ENCODE data around the gene EYS. TPM values are rescaled to one million over a fixed set of nuclear protein-coding genes. Genes with fewer than 3 reads are reported as not detected.

EYS gene
- total and polyA plus RNA-seq, 9 of the 15 experiments (the other 6 are each of a cell fraction or from before 2014, with no cell fraction given): 0.03 to 0.36 (median 0.10) TPM; not detected in 2

DNA sequence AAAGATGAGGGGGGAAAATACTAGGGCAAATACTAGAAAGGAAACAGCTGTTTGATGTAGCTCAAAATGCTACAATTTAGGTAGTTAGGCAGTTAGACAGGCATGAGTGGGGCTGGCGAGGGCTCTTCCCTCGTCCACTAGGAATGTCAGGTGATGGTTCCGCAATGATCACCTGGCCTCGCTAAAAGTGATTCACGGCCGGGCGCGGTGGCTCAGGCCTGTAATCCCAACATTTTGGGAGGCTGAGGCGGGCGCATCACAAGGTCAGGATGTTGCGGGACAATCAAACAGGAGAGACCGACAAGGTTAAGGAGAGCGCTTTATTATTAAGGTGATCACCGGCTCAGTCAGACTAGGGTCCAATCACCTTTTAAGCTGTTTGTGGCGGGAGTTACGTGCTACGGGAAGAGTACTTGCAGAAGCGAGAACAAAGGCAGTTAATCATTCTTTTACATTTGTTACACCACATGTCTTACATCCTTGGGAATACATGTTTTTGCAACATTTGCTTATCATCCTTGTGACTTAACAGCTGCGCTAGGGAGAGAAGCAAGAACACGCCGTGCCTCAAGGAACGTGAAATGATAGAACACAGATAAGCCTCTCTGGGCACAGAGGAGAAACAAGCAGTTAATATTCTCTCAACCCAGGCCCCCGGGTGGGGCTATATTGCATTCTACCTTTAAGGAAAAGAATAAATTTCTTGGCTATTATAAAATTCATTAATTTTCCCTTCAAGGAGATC lies 1025.4 kb downstream of the EYS start:
- Histone ChIP-seq H3K4me3 (no peak overlapping the region), H3K36me3 (ENCODE audit: control insufficient read depth, insufficient read depth, low read length) (no peaks in the 10 kb centered on the region), H3K4me2 (ENCODE audit: insufficient read depth, low read length) (no peak overlapping the region), H3K9me3 (replicated peaks; ENCODE audit: control insufficient read depth, insufficient read depth, low read depth, low read length) (no peaks in the 10 kb centered on the region), H2AFZ (ENCODE audit: low read depth, low read length) (no peak overlapping the region), H3K27ac (ENCODE audit: extremely low read depth, low read depth, low read length) (no peak overlapping the region), H4K20me1 (replicated peaks; ENCODE audit: control insufficient read depth, insufficient read depth, low read length) (no peaks in the 10 kb centered on the region), H3K9ac (ENCODE audit: insufficient read depth in 1 of 2, low read depth in 2 of 2, low read length in 2 of 2) (no peak overlapping the region), H3K79me2 (ENCODE audit: control insufficient read depth, insufficient read depth, low read length) (no peaks in the 10 kb centered on the region), H3K4me1 (replicated peaks in 1 of 2; ENCODE audit: control insufficient read depth in 2 of 2, insufficient read depth in 2 of 2, low read length in 2 of 2) (no peaks in the 10 kb centered on the region), H3K27me3 (ENCODE audit: control insufficient read depth in 2 of 2, insufficient read depth in 2 of 2, low read length in 2 of 2) (no peaks in the 10 kb centered on the region), H3K9me1 (ENCODE audit: control insufficient read depth, insufficient read depth, low read length) (no peaks in the 10 kb centered on the region)
- in situ Hi-C loops (cut with MboI) (no loop called here), intact Hi-C loops (cut with micrococcal nuclease) (no loop called here)
- ATAC-seq: no peak
- no peak for FAIRE-seq
- BruUV-seq (replicated peaks): no TSS peak
- CTCF ChIA-PET (ENCODE audit: low intra/inter-chr PET ratio): no interaction called here
- POLR2A ChIA-PET: no interaction called here
- 15% methylated on average over 23 of the region's 23 CpGs for WGBS (ENCODE audit: insufficient coverage, low coverage, missing lambda C conversion rate)
- no peak for DNase-seq (ENCODE audit: extremely low read depth in 1 of 4, low spot score in 3 of 4)
- TF ChIP-seq RBBP5 (IDR thresholded peaks at IDR 0.05; ENCODE audit: borderline replicate concordance, insufficient read depth, low read length, poor library complexity, severe bottlenecking): no peak
- no peak for TF ChIP-seq MEIS2 (IDR thresholded peaks at IDR 0.05; ENCODE audit: partially characterized antibody)
- TF ChIP-seq STAT5A (IDR thresholded peaks at IDR 0.05; ENCODE audit: borderline replicate concordance, low read length): no peak
- TF ChIP-seq NELFE (IDR thresholded peaks at IDR 0.05; ENCODE audit: insufficient read depth, insufficient read length): no peak
- TF ChIP-seq ILF3 (IDR thresholded peaks at IDR 0.05; ENCODE audit: borderline replicate concordance): no peak
- TF ChIP-seq FOXK1 (CRISPR knock-in tag; IDR thresholded peaks at IDR 0.05; ENCODE audit: borderline replicate concordance): no peak
- TF ChIP-seq SLC30A9 (CRISPR knock-in tag; IDR thresholded peaks at IDR 0.05): no peak
- TF ChIP-seq CEBPG (CRISPR knock-in tag; IDR thresholded peaks at IDR 0.05): no peak
- TF ChIP-seq CEBPG (tag; conservative IDR thresholded peaks at IDR 0.05 in 1 of 2, IDR thresholded peaks at IDR 0.05 in 1 of 2): no peak
- TF ChIP-seq RB1 (IDR thresholded peaks at IDR 0.05; ENCODE audit: low read depth): no peak
- TF ChIP-seq ZNF217 (CRISPR knock-in tag; IDR thresholded peaks at IDR 0.05): no peak
- no peak for TF ChIP-seq SMAD1 (IDR thresholded peaks at IDR 0.05; ENCODE audit: low read depth, low read length, partially characterized antibody)
- no peak for TF ChIP-seq HDAC3 (IDR thresholded peaks at IDR 0.05; ENCODE audit: borderline replicate concordance, partially characterized antibody)
- no peak for TF ChIP-seq ZNF717 (CRISPR knock-in tag; IDR thresholded peaks at IDR 0.05)
- no peak for TF ChIP-seq ZBTB7A (IDR thresholded peaks at IDR 0.05; ENCODE audit: borderline replicate concordance, control insufficient read depth, low read depth, low read length)
- no peak for TF ChIP-seq DLX4 (CRISPR knock-in tag; IDR thresholded peaks at IDR 0.05)
- no peak for TF ChIP-seq NFATC3 (IDR thresholded peaks at IDR 0.05)
- TF ChIP-seq RAD51 (IDR thresholded peaks at IDR 0.05; ENCODE audit: borderline replicate concordance, low read depth): no peak
- no peak for TF ChIP-seq ZNF518B (CRISPR knock-in tag; IDR thresholded peaks at IDR 0.05)
